Hepatocyte (in vitro differentiated cells): ENCODE data around the gene AMMECR1L.

Source experiments
- EZH2 ChIP-seq: fragments of 200-600 bp; sonication (generic); IDR thresholded peaks from 2 replicates; pipeline ENCODE4 v1.6.1; 2016; ENCODE audit warnings: antibody characterized with exemption, mild to moderate bottlenecking, borderline replicate concordance
- EZH2phosphoT487 ChIP-seq: fragments of 200-600 bp; sonication (generic); IDR thresholded peaks from one replicate; pipeline ENCODE4 v1.6.1; 2018; ENCODE audit warnings: antibody characterized with exemption, mild to moderate bottlenecking, low read depth, moderate library complexity; ENCODE audit not compliant: unreplicated experiment, severe bottlenecking
- TF ChIP-seq, protein P1 (sequence below): fragments of 200-600 bp; sonication (generic); IDR thresholded peaks from 2 replicates; pipeline ENCODE4 v1.5.1; 2016; ENCODE audit warnings: antibody characterized with exemption, mild to moderate bottlenecking; ENCODE audit not compliant: poor library complexity

GRCh38 chr2:127910415-127910814 is 24.7 kb upstream of the AMMECR1L start:
- TF ChIP-seq, protein P1, sequence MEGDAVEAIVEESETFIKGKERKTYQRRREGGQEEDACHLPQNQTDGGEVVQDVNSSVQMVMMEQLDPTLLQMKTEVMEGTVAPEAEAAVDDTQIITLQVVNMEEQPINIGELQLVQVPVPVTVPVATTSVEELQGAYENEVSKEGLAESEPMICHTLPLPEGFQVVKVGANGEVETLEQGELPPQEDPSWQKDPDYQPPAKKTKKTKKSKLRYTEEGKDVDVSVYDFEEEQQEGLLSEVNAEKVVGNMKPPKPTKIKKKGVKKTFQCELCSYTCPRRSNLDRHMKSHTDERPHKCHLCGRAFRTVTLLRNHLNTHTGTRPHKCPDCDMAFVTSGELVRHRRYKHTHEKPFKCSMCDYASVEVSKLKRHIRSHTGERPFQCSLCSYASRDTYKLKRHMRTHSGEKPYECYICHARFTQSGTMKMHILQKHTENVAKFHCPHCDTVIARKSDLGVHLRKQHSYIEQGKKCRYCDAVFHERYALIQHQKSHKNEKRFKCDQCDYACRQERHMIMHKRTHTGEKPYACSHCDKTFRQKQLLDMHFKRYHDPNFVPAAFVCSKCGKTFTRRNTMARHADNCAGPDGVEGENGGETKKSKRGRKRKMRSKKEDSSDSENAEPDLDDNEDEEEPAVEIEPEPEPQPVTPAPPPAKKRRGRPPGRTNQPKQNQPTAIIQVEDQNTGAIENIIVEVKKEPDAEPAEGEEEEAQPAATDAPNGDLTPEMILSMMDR, result no peak
- TF ChIP-seq EZH2 (no peak), EZH2phosphoT487 (no peak)
